Lower leg skin (tissue), 3 donors: Measurements from ENCODE around the gene HHIP.

Experiments
- POLR2A ChIP-seq, 2 donors: fragments of 450-650 bp; IDR thresholded peaks; one replicate each; pipeline ENCODE4 v1.6.1; 2016 to 2017; ENCODE audit warnings: antibody characterized with exemption in 2 of 2, mild to moderate bottlenecking in 1 of 2, moderate library complexity in 1 of 2
- TF ChIP-seq, protein P1 (sequence below), 3 donors: fragments of 450-650 bp; IDR thresholded peaks; one replicate each; pipeline ENCODE4 v1.5.1; 2016; ENCODE audit warnings: antibody characterized with exemption in 3 of 3, mild to moderate bottlenecking in 3 of 3, moderate library complexity in 2 of 3

DNA sequence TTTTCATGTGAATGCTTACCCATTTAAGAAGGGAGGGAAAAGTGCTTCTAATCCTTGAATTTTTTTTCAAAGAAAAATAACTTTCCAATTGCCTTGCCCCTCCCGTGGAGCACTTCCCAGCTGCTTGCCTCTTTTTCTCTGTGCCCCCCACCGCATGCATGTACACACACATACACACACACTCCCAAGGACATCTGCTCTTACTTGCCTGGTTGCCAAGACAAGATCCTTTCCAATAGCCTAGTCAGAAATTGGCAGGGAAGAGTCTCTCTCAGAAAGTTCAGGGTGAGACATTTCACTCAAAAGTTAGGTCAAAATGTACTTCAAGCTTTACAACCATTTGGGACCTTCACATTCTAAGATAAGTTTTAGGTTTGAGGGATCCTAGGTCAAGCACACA lies 10.9 kb downstream of the HHIP start:
- TF ChIP-seq, protein P1, sequence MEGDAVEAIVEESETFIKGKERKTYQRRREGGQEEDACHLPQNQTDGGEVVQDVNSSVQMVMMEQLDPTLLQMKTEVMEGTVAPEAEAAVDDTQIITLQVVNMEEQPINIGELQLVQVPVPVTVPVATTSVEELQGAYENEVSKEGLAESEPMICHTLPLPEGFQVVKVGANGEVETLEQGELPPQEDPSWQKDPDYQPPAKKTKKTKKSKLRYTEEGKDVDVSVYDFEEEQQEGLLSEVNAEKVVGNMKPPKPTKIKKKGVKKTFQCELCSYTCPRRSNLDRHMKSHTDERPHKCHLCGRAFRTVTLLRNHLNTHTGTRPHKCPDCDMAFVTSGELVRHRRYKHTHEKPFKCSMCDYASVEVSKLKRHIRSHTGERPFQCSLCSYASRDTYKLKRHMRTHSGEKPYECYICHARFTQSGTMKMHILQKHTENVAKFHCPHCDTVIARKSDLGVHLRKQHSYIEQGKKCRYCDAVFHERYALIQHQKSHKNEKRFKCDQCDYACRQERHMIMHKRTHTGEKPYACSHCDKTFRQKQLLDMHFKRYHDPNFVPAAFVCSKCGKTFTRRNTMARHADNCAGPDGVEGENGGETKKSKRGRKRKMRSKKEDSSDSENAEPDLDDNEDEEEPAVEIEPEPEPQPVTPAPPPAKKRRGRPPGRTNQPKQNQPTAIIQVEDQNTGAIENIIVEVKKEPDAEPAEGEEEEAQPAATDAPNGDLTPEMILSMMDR (IDR thresholded peaks at IDR 0.05) = no peak
- TF ChIP-seq POLR2A (IDR thresholded peaks at IDR 0.05) = no peak
